ENCODE data around the gene ZNF549. TPM values are rescaled to one million over a fixed set of nuclear protein-coding genes. Genes with fewer than 3 reads are reported as not detected.
A peak's percentile ranks its signal among the peaks of the same experiment; 100 is the strongest.

Gene ZNF549
- total and polyA plus RNA-seq, 2 of the 13 experiments (the other 11 are each of a cell fraction or from before 2014, with no cell fraction given): 2.8 to 6.4 TPM

DNA sequence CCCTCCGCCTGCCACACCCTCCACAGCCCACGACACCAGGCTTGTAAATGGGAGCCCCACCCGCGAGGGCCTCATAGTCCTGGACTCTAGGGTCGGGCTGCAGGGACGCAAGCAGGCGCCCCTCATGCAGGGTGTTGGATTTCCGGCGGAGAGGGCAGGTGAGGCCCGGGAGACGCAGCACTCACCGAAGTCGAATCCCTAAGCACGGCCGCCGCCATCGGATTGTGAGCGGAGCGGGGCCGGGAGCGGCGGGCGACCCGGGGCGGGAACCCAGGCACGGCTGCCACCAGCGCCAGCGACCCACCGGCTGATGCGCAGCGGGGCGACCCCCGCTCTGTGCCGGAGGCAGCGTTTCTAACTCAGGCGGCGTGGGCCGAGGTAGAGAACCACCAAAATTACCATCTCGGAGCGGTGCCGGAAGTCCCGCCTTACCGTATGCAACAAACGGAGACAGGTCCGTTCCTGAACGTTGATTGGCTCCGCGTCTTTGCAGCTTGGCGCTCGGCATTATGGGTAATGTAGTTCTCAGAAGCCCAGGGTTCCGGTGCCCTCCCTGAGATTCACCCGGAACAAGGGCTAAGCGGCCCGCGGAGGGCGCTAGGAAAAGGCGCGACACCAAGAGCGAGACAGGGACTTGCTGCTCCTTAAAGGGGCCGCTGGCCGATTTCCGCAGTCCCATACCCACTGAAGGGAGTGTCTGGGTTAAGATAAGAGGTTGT lies 51.5 kb downstream of the ZNF549 start, which contains the start of gene ZNF416 (continued):
- TF ChIP-seq, protein P1, sequence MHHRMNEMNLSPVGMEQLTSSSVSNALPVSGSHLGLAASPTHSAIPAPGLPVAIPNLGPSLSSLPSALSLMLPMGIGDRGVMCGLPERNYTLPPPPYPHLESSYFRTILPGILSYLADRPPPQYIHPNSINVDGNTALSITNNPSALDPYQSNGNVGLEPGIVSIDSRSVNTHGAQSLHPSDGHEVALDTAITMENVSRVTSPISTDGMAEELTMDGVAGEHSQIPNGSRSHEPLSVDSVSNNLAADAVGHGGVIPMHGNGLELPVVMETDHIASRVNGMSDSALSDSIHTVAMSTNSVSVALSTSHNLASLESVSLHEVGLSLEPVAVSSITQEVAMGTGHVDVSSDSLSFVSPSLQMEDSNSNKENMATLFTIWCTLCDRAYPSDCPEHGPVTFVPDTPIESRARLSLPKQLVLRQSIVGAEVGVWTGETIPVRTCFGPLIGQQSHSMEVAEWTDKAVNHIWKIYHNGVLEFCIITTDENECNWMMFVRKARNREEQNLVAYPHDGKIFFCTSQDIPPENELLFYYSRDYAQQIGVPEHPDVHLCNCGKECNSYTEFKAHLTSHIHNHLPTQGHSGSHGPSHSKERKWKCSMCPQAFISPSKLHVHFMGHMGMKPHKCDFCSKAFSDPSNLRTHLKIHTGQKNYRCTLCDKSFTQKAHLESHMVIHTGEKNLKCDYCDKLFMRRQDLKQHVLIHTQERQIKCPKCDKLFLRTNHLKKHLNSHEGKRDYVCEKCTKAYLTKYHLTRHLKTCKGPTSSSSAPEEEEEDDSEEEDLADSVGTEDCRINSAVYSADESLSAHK (CRISPR knock-in tag; IDR thresholded peaks at IDR 0.05; ENCODE audit: borderline replicate concordance): no peak
- no peak for TF ChIP-seq AKAP8 (CRISPR knock-in tag; IDR thresholded peaks at IDR 0.05)
- TF ChIP-seq, protein P2, sequence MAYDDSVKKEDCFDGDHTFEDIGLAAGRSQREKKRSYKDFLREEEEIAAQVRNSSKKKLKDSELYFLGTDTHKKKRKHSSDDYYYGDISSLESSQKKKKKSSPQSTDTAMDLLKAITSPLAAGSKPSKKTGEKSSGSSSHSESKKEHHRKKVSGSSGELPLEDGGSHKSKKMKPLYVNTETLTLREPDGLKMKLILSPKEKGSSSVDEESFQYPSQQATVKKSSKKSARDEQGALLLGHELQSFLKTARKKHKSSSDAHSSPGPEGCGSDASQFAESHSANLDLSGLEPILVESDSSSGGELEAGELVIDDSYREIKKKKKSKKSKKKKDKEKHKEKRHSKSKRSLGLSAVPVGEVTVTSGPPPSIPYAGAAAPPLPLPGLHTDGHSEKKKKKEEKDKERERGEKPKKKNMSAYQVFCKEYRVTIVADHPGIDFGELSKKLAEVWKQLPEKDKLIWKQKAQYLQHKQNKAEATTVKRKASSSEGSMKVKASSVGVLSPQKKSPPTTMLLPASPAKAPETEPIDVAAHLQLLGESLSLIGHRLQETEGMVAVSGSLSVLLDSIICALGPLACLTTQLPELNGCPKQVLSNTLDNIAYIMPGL (CRISPR knock-in tag; IDR thresholded peaks at IDR 0.05; ENCODE audit: borderline replicate concordance in 1 of 2, low read depth in 1 of 2): peak; percentile 68 to 84; a peak in 3 of 4 replicates
- TF ChIP-seq, protein P3, sequence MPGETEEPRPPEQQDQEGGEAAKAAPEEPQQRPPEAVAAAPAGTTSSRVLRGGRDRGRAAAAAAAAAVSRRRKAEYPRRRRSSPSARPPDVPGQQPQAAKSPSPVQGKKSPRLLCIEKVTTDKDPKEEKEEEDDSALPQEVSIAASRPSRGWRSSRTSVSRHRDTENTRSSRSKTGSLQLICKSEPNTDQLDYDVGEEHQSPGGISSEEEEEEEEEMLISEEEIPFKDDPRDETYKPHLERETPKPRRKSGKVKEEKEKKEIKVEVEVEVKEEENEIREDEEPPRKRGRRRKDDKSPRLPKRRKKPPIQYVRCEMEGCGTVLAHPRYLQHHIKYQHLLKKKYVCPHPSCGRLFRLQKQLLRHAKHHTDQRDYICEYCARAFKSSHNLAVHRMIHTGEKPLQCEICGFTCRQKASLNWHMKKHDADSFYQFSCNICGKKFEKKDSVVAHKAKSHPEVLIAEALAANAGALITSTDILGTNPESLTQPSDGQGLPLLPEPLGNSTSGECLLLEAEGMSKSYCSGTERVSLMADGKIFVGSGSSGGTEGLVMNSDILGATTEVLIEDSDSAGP (CRISPR knock-in tag; IDR thresholded peaks at IDR 0.05; ENCODE audit: borderline replicate concordance): peak; percentile 100
- TF ChIP-seq SYNCRIP (IDR thresholded peaks at IDR 0.05; ENCODE audit: insufficient read depth, low read depth, low read length): no peak
- TF ChIP-seq, protein P4, sequence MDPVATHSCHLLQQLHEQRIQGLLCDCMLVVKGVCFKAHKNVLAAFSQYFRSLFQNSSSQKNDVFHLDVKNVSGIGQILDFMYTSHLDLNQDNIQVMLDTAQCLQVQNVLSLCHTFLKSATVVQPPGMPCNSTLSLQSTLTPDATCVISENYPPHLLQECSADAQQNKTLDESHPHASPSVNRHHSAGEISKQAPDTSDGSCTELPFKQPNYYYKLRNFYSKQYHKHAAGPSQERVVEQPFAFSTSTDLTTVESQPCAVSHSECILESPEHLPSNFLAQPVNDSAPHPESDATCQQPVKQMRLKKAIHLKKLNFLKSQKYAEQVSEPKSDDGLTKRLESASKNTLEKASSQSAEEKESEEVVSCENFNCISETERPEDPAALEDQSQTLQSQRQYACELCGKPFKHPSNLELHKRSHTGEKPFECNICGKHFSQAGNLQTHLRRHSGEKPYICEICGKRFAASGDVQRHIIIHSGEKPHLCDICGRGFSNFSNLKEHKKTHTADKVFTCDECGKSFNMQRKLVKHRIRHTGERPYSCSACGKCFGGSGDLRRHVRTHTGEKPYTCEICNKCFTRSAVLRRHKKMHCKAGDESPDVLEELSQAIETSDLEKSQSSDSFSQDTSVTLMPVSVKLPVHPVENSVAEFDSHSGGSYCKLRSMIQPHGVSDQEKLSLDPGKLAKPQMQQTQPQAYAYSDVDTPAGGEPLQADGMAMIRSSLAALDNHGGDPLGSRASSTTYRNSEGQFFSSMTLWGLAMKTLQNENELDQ (CRISPR knock-in tag; IDR thresholded peaks at IDR 0.05; ENCODE audit: borderline replicate concordance): no peak
- TF ChIP-seq, protein P5, sequence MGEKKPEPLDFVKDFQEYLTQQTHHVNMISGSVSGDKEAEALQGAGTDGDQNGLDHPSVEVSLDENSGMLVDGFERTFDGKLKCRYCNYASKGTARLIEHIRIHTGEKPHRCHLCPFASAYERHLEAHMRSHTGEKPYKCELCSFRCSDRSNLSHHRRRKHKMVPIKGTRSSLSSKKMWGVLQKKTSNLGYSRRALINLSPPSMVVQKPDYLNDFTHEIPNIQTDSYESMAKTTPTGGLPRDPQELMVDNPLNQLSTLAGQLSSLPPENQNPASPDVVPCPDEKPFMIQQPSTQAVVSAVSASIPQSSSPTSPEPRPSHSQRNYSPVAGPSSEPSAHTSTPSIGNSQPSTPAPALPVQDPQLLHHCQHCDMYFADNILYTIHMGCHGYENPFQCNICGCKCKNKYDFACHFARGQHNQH (CRISPR knock-in tag; IDR thresholded peaks at IDR 0.05): no peak
- no peak for TF ChIP-seq ATF7 (IDR thresholded peaks at IDR 0.05)
- TF ChIP-seq ATF7 (CRISPR knock-in tag; IDR thresholded peaks at IDR 0.05): no peak
- TF ChIP-seq, protein P6, sequence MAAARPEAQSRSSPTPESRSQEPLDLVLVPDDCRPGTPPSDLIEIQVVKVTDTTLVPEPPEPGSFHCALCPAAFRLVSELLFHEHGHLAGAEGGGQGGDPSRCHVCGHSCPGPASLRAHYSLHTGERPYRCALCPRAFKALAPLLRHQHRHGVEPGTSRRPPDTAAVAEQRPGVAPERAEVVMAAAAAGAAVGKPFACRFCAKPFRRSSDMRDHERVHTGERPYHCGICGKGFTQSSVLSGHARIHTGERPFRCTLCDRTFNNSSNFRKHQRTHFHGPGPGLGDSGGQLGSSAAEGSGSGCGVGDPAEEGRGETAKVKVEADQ (CRISPR knock-in tag; IDR thresholded peaks at IDR 0.05; ENCODE audit: borderline replicate concordance): peak; percentile 70
- TF ChIP-seq NR2F1 (CRISPR knock-in tag; IDR thresholded peaks at IDR 0.05): no peak
- no peak; the same call in 1 of the 2 replicates for TF ChIP-seq MIXL1 (CRISPR knock-in tag; IDR thresholded peaks at IDR 0.05)
- TF ChIP-seq SRSF4 (IDR thresholded peaks at IDR 0.05; ENCODE audit: low read depth, low read length, poor library complexity, severe bottlenecking): no peak
- no peak for TF ChIP-seq ZNF3 (CRISPR knock-in tag; IDR thresholded peaks at IDR 0.05)
- no peak for TF ChIP-seq ZFP1 (CRISPR knock-in tag; IDR thresholded peaks at IDR 0.05)
- TF ChIP-seq, protein P7, sequence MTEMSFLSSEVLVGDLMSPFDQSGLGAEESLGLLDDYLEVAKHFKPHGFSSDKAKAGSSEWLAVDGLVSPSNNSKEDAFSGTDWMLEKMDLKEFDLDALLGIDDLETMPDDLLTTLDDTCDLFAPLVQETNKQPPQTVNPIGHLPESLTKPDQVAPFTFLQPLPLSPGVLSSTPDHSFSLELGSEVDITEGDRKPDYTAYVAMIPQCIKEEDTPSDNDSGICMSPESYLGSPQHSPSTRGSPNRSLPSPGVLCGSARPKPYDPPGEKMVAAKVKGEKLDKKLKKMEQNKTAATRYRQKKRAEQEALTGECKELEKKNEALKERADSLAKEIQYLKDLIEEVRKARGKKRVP (CRISPR knock-in tag; IDR thresholded peaks at IDR 0.05): no peak

Measured in HepG2 (cell line).